Measurements from ENCODE around the gene ATXN1L. TPM values are rescaled to one million over a fixed set of nuclear protein-coding genes. Genes with fewer than 3 reads are reported as not detected.
A peak's percentile ranks its signal among the peaks of the same experiment; 100 is the strongest.

Gene ATXN1L
- polyA plus RNA-seq, 1 donor (not counting 4 experiments of a cell fraction or from before 2014, with no cell fraction given) = 12.8 TPM

GRCh38 chr16:71847096-71847495, 1.3 kb downstream of the ATXN1L start:
- peaks cover 4% of the 10 kb centered on the region for H3K9me1 ChIP-seq (ENCODE audit: control insufficient read depth, extremely low read depth, insufficient read depth, low read length)
- no peaks in the 10 kb centered on the region for H4K20me1 ChIP-seq (ENCODE audit: control insufficient read depth, extremely low read depth, insufficient read depth, low read length)
- H3K4me1 ChIP-seq (ENCODE audit: control insufficient read depth, extremely low read depth, insufficient read depth, low read length) = peaks cover 12% of the 10 kb centered on the region
- TF ChIP-seq EZH2 (IDR thresholded peaks at IDR 0.05; ENCODE audit: low read length) = no peak
- no peak for TF ChIP-seq CTCF (optimal IDR thresholded peaks at IDR 0.05 in 1 of 3, IDR thresholded peaks at IDR 0.05 in 1 of 3, conservative IDR thresholded peaks at IDR 0.05 in 1 of 3; ENCODE audit: extremely low read depth in 1 of 3, insufficient read depth in 2 of 3, low read length in 3 of 3)
- FAIRE-seq = no peak
- H2AFZ ChIP-seq (ENCODE audit: control insufficient read depth, low read length) = no peak overlapping the region
- H3K36me3 ChIP-seq (ENCODE audit: control insufficient read depth in 2 of 2, extremely low read depth in 1 of 2, insufficient read depth in 2 of 2, low read length in 2 of 2) = peaks cover 19 to 23% of the 10 kb centered on the region in 2 experiments
- no peak for DNase-seq (ENCODE audit: low read depth, low spot score)
- no peaks in the 10 kb centered on the region for H3K9me3 ChIP-seq (ENCODE audit: control insufficient read depth, low read depth, low read length)
- peak overlapping the region; percentile 96 for H3K27ac ChIP-seq (ENCODE audit: control insufficient read depth, insufficient read depth, low read length)
- dilution Hi-C loops (cut with MboI; ENCODE audit: extremely low pct_ligation_motif_present, low sequenced_read_pairs) = no loop called here
- peak overlapping the region; percentile 93 for H3K4me2 ChIP-seq (ENCODE audit: control insufficient read depth, extremely low read depth, insufficient read depth, low read depth, low read length)
- H3K79me2 ChIP-seq (ENCODE audit: control insufficient read depth, insufficient read depth, low read length) = peaks cover 26% of the 10 kb centered on the region
- H3K27me3 ChIP-seq (ENCODE audit: control insufficient read depth, extremely low read depth, insufficient read depth, low read length) = no peaks in the 10 kb centered on the region
- H3K4me3 ChIP-seq (ENCODE audit: control insufficient read depth in 2 of 3, extremely low read depth in 1 of 3, insufficient read depth in 2 of 3, low read depth in 1 of 3, low read length in 3 of 3) = peak overlapping the region; percentile 97 to 100 (median 98)
- H3K9ac ChIP-seq (ENCODE audit: control insufficient read depth, extremely low read depth, insufficient read depth, low read length) = peak overlapping the region; percentile 97

GRCh38 chr16:71848622-71849021, 2.8 kb downstream of the ATXN1L start:
- no peak overlapping the region for H3K4me2 ChIP-seq (ENCODE audit: control insufficient read depth, extremely low read depth, insufficient read depth, low read depth, low read length)
- H3K79me2 ChIP-seq (ENCODE audit: control insufficient read depth, insufficient read depth, low read length) = peaks cover 32% of the 10 kb centered on the region
- dilution Hi-C loops (cut with MboI; ENCODE audit: extremely low pct_ligation_motif_present, low sequenced_read_pairs) = no loop called here
- H2AFZ ChIP-seq (ENCODE audit: control insufficient read depth, low read length) = no peak overlapping the region
- DNase-seq (ENCODE audit: low read depth, low spot score) = no peak
- peaks cover 30 to 33% of the 10 kb centered on the region in 2 experiments for H3K36me3 ChIP-seq (ENCODE audit: control insufficient read depth in 2 of 2, extremely low read depth in 1 of 2, insufficient read depth in 2 of 2, low read length in 2 of 2)
- H3K9me3 ChIP-seq (ENCODE audit: control insufficient read depth, low read depth, low read length) = no peaks in the 10 kb centered on the region
- TF ChIP-seq CTCF (optimal IDR thresholded peaks at IDR 0.05 in 1 of 3, IDR thresholded peaks at IDR 0.05 in 1 of 3, conservative IDR thresholded peaks at IDR 0.05 in 1 of 3; ENCODE audit: extremely low read depth in 1 of 3, insufficient read depth in 2 of 3, low read length in 3 of 3) (no peak), EZH2 (IDR thresholded peaks at IDR 0.05; ENCODE audit: low read length) (no peak)
- H3K27me3 ChIP-seq (ENCODE audit: control insufficient read depth, extremely low read depth, insufficient read depth, low read length) = no peaks in the 10 kb centered on the region
- H3K4me1 ChIP-seq (ENCODE audit: control insufficient read depth, extremely low read depth, insufficient read depth, low read length) = peaks cover 12% of the 10 kb centered on the region
- H3K27ac ChIP-seq (ENCODE audit: control insufficient read depth, insufficient read depth, low read length) = no peak overlapping the region
- H3K9me1 ChIP-seq (ENCODE audit: control insufficient read depth, extremely low read depth, insufficient read depth, low read length) = peaks cover 4% of the 10 kb centered on the region
- no peak overlapping the region for H3K9ac ChIP-seq (ENCODE audit: control insufficient read depth, extremely low read depth, insufficient read depth, low read length)
- no peak overlapping the region for H3K4me3 ChIP-seq (ENCODE audit: control insufficient read depth in 2 of 3, extremely low read depth in 1 of 3, insufficient read depth in 2 of 3, low read depth in 1 of 3, low read length in 3 of 3)
- peaks cover 3% of the 10 kb centered on the region for H4K20me1 ChIP-seq (ENCODE audit: control insufficient read depth, extremely low read depth, insufficient read depth, low read length)
- no peak for FAIRE-seq

All from keratinocyte (primary cell).